GM12891 (cell line): ENCODE results near the gene DCDC2C.

Experiments used
- POLR2A ChIP-seq: IDR thresholded peaks from 2 replicates; pipeline ENCODE4 v1.6.1; 2011; ENCODE audit warnings: low read depth, low read length, control low read depth
- POLR2AphosphoS5 ChIP-seq: IDR thresholded peaks from 2 replicates; pipeline ENCODE4 v1.6.1; 2011; ENCODE audit warnings: low read depth, low read length, control low read depth
- TAF1 ChIP-seq: IDR thresholded peaks from 2 replicates; pipeline ENCODE4 v1.6.1; 2011; ENCODE audit warnings: low read depth, low read length, control low read depth

- TF ChIP-seq POLR2A = no peak
- TF ChIP-seq POLR2AphosphoS5 = no peak
- no peak for TF ChIP-seq TAF1
Measured at GRCh38 chr2:3801506-3801905, 98.1 kb downstream of the DCDC2C start.
